Measurements from ENCODE around the gene MYPN.
"Not testable (repeated sequence)": the region's sequence is repeated elsewhere in the genome, so short reads cannot be mapped to it uniquely, and the experiment has no call there.

Gene MYPN

DNA sequence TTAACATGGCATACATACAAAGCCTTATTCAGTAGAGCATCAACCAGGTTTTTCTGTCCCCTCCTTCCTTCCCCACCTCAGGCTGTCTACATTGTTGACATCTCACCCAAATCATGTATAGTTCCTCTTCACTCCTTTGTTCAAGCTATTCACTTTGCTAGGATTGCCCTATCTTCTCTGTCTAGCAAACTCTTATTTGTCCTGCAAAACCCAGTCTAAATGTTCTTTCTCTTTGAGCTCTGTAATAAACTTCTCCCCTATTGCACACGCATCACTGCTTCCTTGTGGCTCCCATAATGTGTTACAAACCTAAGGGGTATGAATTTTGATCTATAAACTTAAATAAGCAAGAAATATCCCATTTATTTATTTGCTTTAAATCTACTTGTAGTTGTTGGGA lies 36.8 kb downstream of the MYPN start:
- 100% methylated on average over 1 of the region's 1 CpG; no CpG with 5 or more reads in 1 of the 2 experiments for WGBS, 2 experiments
- Histone ChIP-seq H3K4me3 (ENCODE audit: insufficient read depth, low read depth, low read length) (no peak overlapping the region), H3K36me3 (ENCODE audit: control insufficient read depth, insufficient read depth, low read length) (no peaks in the 10 kb centered on the region), H3K4me1 (ENCODE audit: control insufficient read depth, insufficient read depth, low read length) (no peaks in the 10 kb centered on the region), H3K27me3 (ENCODE audit: control insufficient read depth, insufficient read depth, low read length, poor library complexity, severe bottlenecking) (no peaks in the 10 kb centered on the region), H3K9me3 (ENCODE audit: control insufficient read depth, low read length) (no peaks in the 10 kb centered on the region), H3K27ac (ENCODE audit: insufficient read depth, low read depth, low read length, poor library complexity, severe bottlenecking) (no peak overlapping the region)

DNA sequence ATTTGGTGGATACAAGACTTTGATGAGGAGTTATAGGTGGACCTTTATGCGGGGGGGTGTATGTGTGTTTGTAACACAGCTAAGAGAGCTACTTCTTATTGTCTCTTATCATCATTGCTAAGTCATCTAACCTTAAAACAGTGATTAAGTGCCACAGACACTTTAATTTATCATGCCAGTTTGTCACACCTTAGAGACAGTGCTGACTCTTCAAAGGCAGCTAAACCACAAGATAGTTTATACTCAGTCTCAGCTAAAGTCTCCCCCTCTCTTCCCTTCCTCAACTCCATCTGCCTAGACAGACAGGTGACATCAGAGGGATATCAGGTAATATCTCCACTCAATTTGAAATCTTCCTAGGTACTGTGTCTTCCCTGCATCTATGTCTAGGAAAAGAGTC lies 42.2 kb downstream of the MYPN start:
- WGBS, 2 experiments = 100% methylated on average over 1 of the region's 1 CpG; no CpG with 5 or more reads in 1 of the 2 experiments
- no peaks in the 10 kb centered on the region for H3K36me3 ChIP-seq (ENCODE audit: control insufficient read depth, insufficient read depth, low read length)
- H3K4me3 ChIP-seq (ENCODE audit: insufficient read depth, low read depth, low read length) = no peak overlapping the region
- H3K4me1 ChIP-seq (ENCODE audit: control insufficient read depth, insufficient read depth, low read length) = peaks cover 11% of the 10 kb centered on the region
- H3K27me3 ChIP-seq (ENCODE audit: control insufficient read depth, insufficient read depth, low read length, poor library complexity, severe bottlenecking) = no peaks in the 10 kb centered on the region
- H3K9me3 ChIP-seq (ENCODE audit: control insufficient read depth, low read length) = no peaks in the 10 kb centered on the region
- H3K27ac ChIP-seq (ENCODE audit: insufficient read depth, low read depth, low read length, poor library complexity, severe bottlenecking) = no peak overlapping the region

DNA sequence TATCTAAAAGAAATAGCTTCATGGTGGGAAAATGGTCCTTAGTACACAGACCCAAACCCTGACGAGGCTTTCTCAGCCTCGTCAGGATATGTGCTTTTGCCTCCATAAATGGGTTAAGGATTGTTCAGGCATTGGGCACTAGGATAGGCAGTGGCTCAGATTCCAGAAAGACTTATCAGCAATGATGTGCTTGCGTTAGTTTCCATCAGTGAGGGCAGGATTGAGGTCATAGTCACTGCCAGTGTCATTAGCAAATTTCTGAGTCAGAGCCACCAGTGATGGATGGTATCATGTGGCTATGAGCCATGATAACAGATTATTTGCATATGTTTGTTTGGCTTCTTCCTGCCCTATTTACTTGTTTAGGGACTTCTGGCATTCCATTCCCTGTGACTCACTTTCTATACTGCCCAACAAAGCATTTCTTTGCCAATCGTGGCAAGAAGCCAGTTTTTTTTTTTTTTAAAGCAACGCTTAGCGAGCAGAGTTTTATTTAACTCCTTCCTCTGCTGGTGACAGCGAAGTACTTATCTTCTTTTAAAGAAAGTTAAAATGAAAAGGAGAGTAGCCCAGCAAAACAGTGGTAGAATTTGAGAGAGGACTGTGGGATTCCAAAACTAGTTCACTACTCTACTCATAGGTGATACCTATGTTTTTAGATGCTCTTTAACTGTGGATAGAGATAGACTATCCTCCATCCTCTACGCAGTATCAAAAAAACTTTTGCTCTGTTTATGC lies 44.4 kb downstream of the MYPN start:
- Histone ChIP-seq H3K36me3 (ENCODE audit: control insufficient read depth, insufficient read depth, low read length) (no peaks in the 10 kb centered on the region), H3K4me3 (ENCODE audit: insufficient read depth, low read depth, low read length) (no peak overlapping the region), H3K27ac (ENCODE audit: insufficient read depth, low read depth, low read length, poor library complexity, severe bottlenecking) (no peak overlapping the region)

DNA sequence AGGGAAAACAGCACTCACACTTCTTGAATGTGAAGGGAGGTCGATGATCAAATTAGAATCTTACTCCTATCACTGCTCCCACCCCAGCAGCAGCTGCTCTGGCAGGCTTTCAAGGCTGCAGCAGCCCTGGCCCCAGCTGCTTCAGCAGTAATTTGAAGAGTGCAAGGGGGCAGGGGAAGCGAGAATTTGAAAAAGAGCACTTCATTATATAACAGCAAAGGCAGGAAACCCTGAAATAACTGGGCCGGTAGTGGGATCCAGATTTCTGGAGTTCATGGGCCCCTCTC lies 44.9 kb downstream of the MYPN start:
- Histone ChIP-seq H3K27ac (ENCODE audit: insufficient read depth, low read depth, low read length, poor library complexity, severe bottlenecking) (no peak overlapping the region), H3K27me3 (ENCODE audit: control insufficient read depth, insufficient read depth, low read length, poor library complexity, severe bottlenecking) (no peaks in the 10 kb centered on the region), H3K36me3 (ENCODE audit: control insufficient read depth, insufficient read depth, low read length) (no peaks in the 10 kb centered on the region), H3K4me3 (ENCODE audit: insufficient read depth, low read depth, low read length) (no peak overlapping the region), H3K4me1 (ENCODE audit: control insufficient read depth, insufficient read depth, low read length) (peaks cover 11% of the 10 kb centered on the region), H3K9me3 (ENCODE audit: control insufficient read depth, low read length) (no peaks in the 10 kb centered on the region)
- WGBS, 2 experiments = 26 to 34% methylated on average over 2 to 3 of the region's 3 CpGs

More for the DNA sequence above, 44.4 kb downstream of the MYPN start:
- 31 to 42% methylated on average over 6 to 7 of the region's 8 CpGs for WGBS, 2 experiments
- Histone ChIP-seq H3K27me3 (ENCODE audit: control insufficient read depth, insufficient read depth, low read length, poor library complexity, severe bottlenecking) (no peaks in the 10 kb centered on the region), H3K9me3 (ENCODE audit: control insufficient read depth, low read length) (no peaks in the 10 kb centered on the region), H3K4me1 (ENCODE audit: control insufficient read depth, insufficient read depth, low read length) (peaks cover 11% of the 10 kb centered on the region)

DNA sequence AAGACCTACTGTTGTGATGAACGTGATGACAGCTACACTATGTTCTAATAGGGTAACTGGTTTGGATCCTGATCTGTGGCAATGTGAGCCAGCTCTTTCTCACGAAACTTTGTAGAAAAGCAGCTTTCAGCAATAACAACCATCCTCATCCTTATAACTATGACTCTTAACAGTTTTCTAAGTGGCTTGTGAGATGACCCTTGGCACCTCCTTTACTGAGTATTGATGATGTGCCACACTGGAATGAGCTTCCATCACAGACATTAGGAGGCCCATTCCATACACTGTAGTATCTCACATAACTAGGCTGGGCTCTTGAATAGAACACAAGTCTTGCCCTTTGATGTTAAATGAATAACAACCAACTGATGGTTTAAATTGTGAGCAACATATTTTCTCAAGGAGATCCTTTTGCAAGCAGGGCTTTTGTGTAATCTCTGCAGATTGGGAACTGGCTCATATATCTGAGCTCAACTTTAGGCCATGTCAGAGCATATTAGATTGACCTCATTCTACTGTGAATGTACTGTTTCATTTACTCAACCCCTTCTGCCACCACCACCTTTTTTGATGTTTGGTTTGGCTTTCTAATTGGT lies 46.4 kb downstream of the MYPN start:
- Histone ChIP-seq H3K27ac (ENCODE audit: insufficient read depth, low read depth, low read length, poor library complexity, severe bottlenecking) (no peak overlapping the region), H3K4me1 (ENCODE audit: control insufficient read depth, insufficient read depth, low read length) (peaks cover 11% of the 10 kb centered on the region), H3K27me3 (ENCODE audit: control insufficient read depth, insufficient read depth, low read length, poor library complexity, severe bottlenecking) (no peaks in the 10 kb centered on the region), H3K9me3 (ENCODE audit: control insufficient read depth, low read length) (no peaks in the 10 kb centered on the region), H3K36me3 (ENCODE audit: control insufficient read depth, insufficient read depth, low read length) (no peaks in the 10 kb centered on the region), H3K4me3 (ENCODE audit: insufficient read depth, low read depth, low read length) (no peak overlapping the region)
- 45 to 50% methylated on average over 2 of the region's 2 CpGs for WGBS, 2 experiments

DNA sequence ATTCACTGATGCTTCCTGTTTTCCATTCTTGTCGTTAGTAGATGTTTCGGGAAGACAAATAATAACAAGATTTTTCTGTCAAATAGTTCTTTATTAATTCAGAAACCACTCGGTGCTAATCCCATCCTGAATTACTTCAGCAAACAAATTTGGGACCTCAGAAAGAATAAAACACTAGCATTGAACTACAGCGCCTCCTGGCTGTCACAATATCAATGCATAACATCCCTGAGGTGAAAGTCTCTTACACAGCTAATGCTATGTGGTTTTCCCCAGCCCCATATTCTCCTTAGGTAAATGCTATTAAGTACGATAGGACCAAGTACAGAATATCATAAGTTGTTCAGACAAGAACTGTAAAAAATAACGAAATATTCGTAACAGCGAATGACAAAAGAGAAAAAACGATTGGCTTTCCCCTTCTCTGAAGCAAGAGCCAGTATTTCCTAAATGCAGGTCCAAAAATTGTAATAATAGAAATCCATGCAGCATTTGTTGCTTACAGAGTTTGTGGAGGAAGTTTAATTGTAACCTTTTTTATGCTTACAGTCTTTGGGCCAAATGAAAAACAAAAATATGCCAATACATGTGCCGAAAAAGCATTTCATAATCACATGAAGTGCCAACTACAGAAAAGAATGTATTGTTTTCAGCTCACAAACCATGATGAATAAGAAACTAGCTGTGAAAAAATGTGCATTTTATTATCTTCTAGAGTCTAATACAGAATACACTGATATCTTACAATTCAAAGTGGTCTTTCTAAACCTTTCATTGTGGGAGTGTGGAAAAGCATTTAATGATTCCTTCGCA lies 47.3 kb downstream of the MYPN start:
- WGBS, 2 experiments = 44 to 47% methylated on average over 9 to 11 of the region's 11 CpGs
- no peaks in the 10 kb centered on the region for H3K36me3 ChIP-seq (ENCODE audit: control insufficient read depth, insufficient read depth, low read length)
- no peaks in the 10 kb centered on the region for H3K27me3 ChIP-seq (ENCODE audit: control insufficient read depth, insufficient read depth, low read length, poor library complexity, severe bottlenecking)
- no peak overlapping the region for H3K4me3 ChIP-seq (ENCODE audit: insufficient read depth, low read depth, low read length)
- no peaks in the 10 kb centered on the region for H3K9me3 ChIP-seq (ENCODE audit: control insufficient read depth, low read length)
- no peak overlapping the region for H3K27ac ChIP-seq (ENCODE audit: insufficient read depth, low read depth, low read length, poor library complexity, severe bottlenecking)
- H3K4me1 ChIP-seq (ENCODE audit: control insufficient read depth, insufficient read depth, low read length) = peaks cover 11% of the 10 kb centered on the region

DNA sequence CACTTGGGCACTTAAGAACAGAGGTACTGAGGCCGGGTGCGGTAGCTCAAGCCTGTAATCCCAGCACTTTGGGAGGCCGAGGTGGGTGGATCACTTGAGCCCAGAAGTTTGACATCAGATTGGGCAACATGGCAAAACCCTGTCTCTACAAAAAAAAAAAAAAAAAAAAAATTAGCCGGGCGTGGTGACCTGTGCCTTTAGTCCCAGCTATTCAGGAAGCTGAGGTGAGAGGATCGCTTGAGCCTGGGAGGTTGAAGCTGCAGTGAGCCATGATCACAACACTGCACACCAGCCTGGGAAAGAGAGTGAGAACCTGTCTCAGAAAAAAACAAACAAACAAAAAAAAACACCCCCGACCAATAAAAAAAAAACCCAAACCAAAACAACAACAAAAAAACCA lies 48.2 kb downstream of the MYPN start:
- not testable (repeated sequence) for H3K27me3 ChIP-seq (ENCODE audit: control insufficient read depth, insufficient read depth, low read length, poor library complexity, severe bottlenecking); H3K9me3 ChIP-seq (ENCODE audit: control insufficient read depth, low read length); H3K36me3 ChIP-seq (ENCODE audit: control insufficient read depth, insufficient read depth, low read length); H3K27ac ChIP-seq (ENCODE audit: insufficient read depth, low read depth, low read length, poor library complexity, severe bottlenecking); H3K4me3 ChIP-seq (ENCODE audit: insufficient read depth, low read depth, low read length)
- WGBS, 2 experiments = 87 to 99% methylated on average over 6 to 7 of the region's 7 CpGs
- peaks cover 11% of the 10 kb centered on the region for H3K4me1 ChIP-seq (ENCODE audit: control insufficient read depth, insufficient read depth, low read length)

DNA sequence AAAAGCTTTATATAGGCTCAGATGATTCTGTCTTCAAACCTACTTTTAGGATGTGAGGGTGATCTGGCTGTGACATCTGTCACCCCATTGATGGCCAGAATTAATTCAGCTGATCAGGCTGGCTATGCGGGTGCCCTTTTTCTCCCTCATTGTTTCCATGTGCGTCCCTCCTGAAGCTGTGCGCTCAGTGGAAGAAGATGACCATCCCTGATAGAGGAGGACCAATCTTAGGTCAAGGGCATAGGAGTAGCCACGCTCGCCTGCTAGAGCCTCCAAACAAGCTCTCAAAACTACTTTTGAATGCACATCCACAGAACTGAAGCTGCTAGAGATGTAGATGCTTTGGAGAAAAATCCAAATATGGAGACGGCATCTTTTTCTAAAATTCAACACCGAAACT lies 48.7 kb downstream of the MYPN start:
- H3K27me3 ChIP-seq (ENCODE audit: control insufficient read depth, insufficient read depth, low read length, poor library complexity, severe bottlenecking) = no peaks in the 10 kb centered on the region
- peaks cover 11% of the 10 kb centered on the region for H3K4me1 ChIP-seq (ENCODE audit: control insufficient read depth, insufficient read depth, low read length)
- 93 to 98% methylated on average over 6 to 7 of the region's 7 CpGs for WGBS, 2 experiments
- no peaks in the 10 kb centered on the region for H3K9me3 ChIP-seq (ENCODE audit: control insufficient read depth, low read length)
- no peak overlapping the region for H3K4me3 ChIP-seq (ENCODE audit: insufficient read depth, low read depth, low read length)
- no peaks in the 10 kb centered on the region for H3K36me3 ChIP-seq (ENCODE audit: control insufficient read depth, insufficient read depth, low read length)
- H3K27ac ChIP-seq (ENCODE audit: insufficient read depth, low read depth, low read length, poor library complexity, severe bottlenecking) = no peak overlapping the region

DNA sequence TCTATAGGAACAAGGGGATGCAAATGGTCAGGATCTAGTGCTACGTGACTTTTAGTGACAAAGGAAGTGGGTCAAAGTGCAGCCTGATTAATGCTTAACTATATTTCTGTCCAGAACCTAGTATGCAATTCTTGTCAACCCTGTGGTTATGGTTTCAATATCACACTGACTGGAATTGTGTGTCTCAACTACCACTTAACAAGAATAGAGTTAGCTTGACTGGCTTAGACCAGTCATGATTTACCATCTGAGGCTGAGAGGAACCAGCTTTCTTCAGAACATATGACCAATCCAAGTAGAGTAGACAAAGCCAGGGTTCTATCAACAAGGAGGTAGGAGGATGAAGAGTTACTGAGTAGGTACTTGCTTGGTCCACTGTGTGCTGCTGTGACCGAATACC lies 54.4 kb downstream of the MYPN start:
- Histone ChIP-seq H3K9me3 (ENCODE audit: control insufficient read depth, low read length) (no peaks in the 10 kb centered on the region), H3K27me3 (ENCODE audit: control insufficient read depth, insufficient read depth, low read length, poor library complexity, severe bottlenecking) (no peaks in the 10 kb centered on the region), H3K4me1 (ENCODE audit: control insufficient read depth, insufficient read depth, low read length) (no peaks in the 10 kb centered on the region), H3K36me3 (ENCODE audit: control insufficient read depth, insufficient read depth, low read length) (no peaks in the 10 kb centered on the region), H3K27ac (ENCODE audit: insufficient read depth, low read depth, low read length, poor library complexity, severe bottlenecking) (no peak overlapping the region), H3K4me3 (ENCODE audit: insufficient read depth, low read depth, low read length) (no peak overlapping the region)
- WGBS, 2 experiments = 45 to 47% methylated on average over 2 of the region's 2 CpGs

DNA sequence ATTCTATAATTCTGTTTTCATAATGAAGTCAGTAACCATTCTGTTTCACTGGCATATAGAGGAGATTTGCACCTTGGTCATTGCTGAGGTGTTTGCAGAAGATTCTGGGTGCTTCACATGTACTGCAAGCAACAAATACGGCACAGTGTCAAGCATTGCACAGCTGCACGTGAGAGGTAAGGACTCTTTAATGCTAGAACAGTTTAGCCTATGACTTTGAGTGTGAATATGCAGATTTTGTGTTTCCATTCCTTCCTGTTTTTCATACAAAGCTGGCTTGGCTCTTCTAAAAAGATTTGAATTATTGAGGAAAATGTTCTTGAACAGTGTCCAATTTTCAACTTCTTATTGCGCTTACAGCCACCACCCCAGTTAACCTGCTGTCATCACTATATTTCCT lies 56.4 kb downstream of the MYPN start:
- Histone ChIP-seq H3K27me3 (ENCODE audit: control insufficient read depth, insufficient read depth, low read length, poor library complexity, severe bottlenecking) (no peaks in the 10 kb centered on the region), H3K36me3 (ENCODE audit: control insufficient read depth, insufficient read depth, low read length) (no peaks in the 10 kb centered on the region), H3K27ac (ENCODE audit: insufficient read depth, low read depth, low read length, poor library complexity, severe bottlenecking) (no peak overlapping the region), H3K9me3 (ENCODE audit: control insufficient read depth, low read length) (no peaks in the 10 kb centered on the region), H3K4me1 (ENCODE audit: control insufficient read depth, insufficient read depth, low read length) (no peaks in the 10 kb centered on the region), H3K4me3 (ENCODE audit: insufficient read depth, low read depth, low read length) (no peak overlapping the region)
- WGBS, 2 experiments = 95 to 96% methylated on average over 2 to 3 of the region's 3 CpGs
